Trophoblast cell (in vitro differentiated cells and primary cell): Measurements from ENCODE around the gene AK4.

Experiments used
- DNase-seq, 2 donors: peaks; one replicate each; pipeline ENCODE4 v3.0.0-alpha.2; 2016
- H2AFZ ChIP-seq: 2 replicates; pipeline ENCODE4 v1.6.1; 2013; ENCODE audit warnings: low read length, moderate library complexity, mild to moderate bottlenecking; ENCODE audit not compliant: insufficient read depth, poor library complexity
- H2AK5ac ChIP-seq: 2 replicates; pipeline ENCODE4 v1.6.1; 2013; ENCODE audit warnings: mild to moderate bottlenecking, low read length
- H2BK120ac ChIP-seq: 2 replicates; pipeline ENCODE4 v1.6.1; 2013; ENCODE audit warnings: low read length, mild to moderate bottlenecking, moderate library complexity; ENCODE audit not compliant: insufficient read depth, poor library complexity
- H2BK12ac ChIP-seq: 2 replicates; pipeline ENCODE4 v1.6.1; 2013; ENCODE audit warnings: mild to moderate bottlenecking, low read length, moderate library complexity
- H2BK5ac ChIP-seq: 2 replicates; pipeline ENCODE4 v1.6.1; 2013; ENCODE audit warnings: low read length, low read depth, moderate library complexity, mild to moderate bottlenecking; ENCODE audit not compliant: poor library complexity
- H3K14ac ChIP-seq: 2 replicates; pipeline ENCODE4 v1.6.1; 2013; ENCODE audit warnings: mild to moderate bottlenecking, low read length
- H3K18ac ChIP-seq: 2 replicates; pipeline ENCODE4 v1.6.1; 2013; ENCODE audit warnings: mild to moderate bottlenecking, low read length
- H3K23ac ChIP-seq: 2 replicates; pipeline ENCODE4 v1.6.1; 2013; ENCODE audit warnings: low read length
- H3K27ac ChIP-seq: 2 replicates; pipeline ENCODE4 v1.5.1; 2013; ENCODE audit warnings: low read depth, mild to moderate bottlenecking, inconsistent platforms, low read length, moderate library complexity
- H3K27me3 ChIP-seq: 2 replicates; pipeline ENCODE4 v1.6.1; 2013; ENCODE audit warnings: inconsistent platforms, mild to moderate bottlenecking, low read length, moderate library complexity; ENCODE audit not compliant: insufficient read depth
- H3K36me3 ChIP-seq, 2 experiments: 1 replicate in 1 of 2; 2 replicates in 1 of 2; pipeline ENCODE4 v1.6.1; 2013; ENCODE audit warnings: low read length in 2 of 2, mild to moderate bottlenecking in 2 of 2, moderate library complexity in 1 of 2; ENCODE audit not compliant: insufficient read depth in 2 of 2, control insufficient read depth in 1 of 2
- H3K4ac ChIP-seq: 2 replicates; pipeline ENCODE4 v1.6.1; 2013; ENCODE audit warnings: low read depth, mild to moderate bottlenecking, low read length, moderate library complexity
- H3K4me1 ChIP-seq, 2 experiments: 1 replicate in 1 of 2; 2 replicates in 1 of 2; pipeline ENCODE4 v1.6.1; 2013; ENCODE audit warnings: low read length in 2 of 2, mild to moderate bottlenecking in 2 of 2, moderate library complexity in 1 of 2; ENCODE audit not compliant: insufficient read depth in 2 of 2, control insufficient read depth in 1 of 2
- H3K4me2 ChIP-seq: 2 replicates; pipeline ENCODE4 v1.6.1; 2013; ENCODE audit warnings: inconsistent platforms, mild to moderate bottlenecking, low read length, moderate library complexity
- H3K4me3 ChIP-seq: 2 replicates; pipeline ENCODE4 v1.5.1; 2013; ENCODE audit warnings: mild to moderate bottlenecking, low read depth, low read length, inconsistent platforms
- H3K79me1 ChIP-seq: one replicate; pipeline ENCODE4 v1.6.1; 2013; ENCODE audit warnings: low read length
- H3K79me2 ChIP-seq: 2 replicates; pipeline ENCODE4 v1.6.1; 2013; ENCODE audit warnings: low read length, mild to moderate bottlenecking; ENCODE audit not compliant: control insufficient read depth, insufficient read depth, poor library complexity
- H3K9ac ChIP-seq: 2 replicates; pipeline ENCODE4 v1.6.1; 2013; ENCODE audit warnings: mild to moderate bottlenecking, low read length
- H3K9me3 ChIP-seq: 2 replicates; pipeline ENCODE4 v1.6.1; 2013; ENCODE audit warnings: low read depth, mild to moderate bottlenecking, control low read depth, inconsistent platforms, low read length; ENCODE audit not compliant: insufficient read depth
- H4K12ac ChIP-seq: 2 replicates; pipeline ENCODE4 v1.6.1; 2013; ENCODE audit warnings: low read depth, mild to moderate bottlenecking, low read length, moderate library complexity
- H4K8ac ChIP-seq: 2 replicates; pipeline ENCODE4 v1.6.1; 2013; ENCODE audit warnings: low read depth, mild to moderate bottlenecking, low read length, moderate library complexity
- H4K91ac ChIP-seq: one replicate; pipeline ENCODE4 v1.6.1; 2013; ENCODE audit warnings: low read depth, mild to moderate bottlenecking, low read length, moderate library complexity
- WGBS: extraction: QIAGEN DNeasy Blood & Tissue Kit; methylation state at CpG from one replicate; pipeline ENCODE4 v1.1.7; 2013; ENCODE audit warnings: missing lambda C conversion rate; ENCODE audit not compliant: insufficient read length, insufficient coverage; ENCODE audit errors: extremely low coverage; 5-methylcytosine and 5-hydroxymethylcytosine counted together

Gene AK4

DNA sequence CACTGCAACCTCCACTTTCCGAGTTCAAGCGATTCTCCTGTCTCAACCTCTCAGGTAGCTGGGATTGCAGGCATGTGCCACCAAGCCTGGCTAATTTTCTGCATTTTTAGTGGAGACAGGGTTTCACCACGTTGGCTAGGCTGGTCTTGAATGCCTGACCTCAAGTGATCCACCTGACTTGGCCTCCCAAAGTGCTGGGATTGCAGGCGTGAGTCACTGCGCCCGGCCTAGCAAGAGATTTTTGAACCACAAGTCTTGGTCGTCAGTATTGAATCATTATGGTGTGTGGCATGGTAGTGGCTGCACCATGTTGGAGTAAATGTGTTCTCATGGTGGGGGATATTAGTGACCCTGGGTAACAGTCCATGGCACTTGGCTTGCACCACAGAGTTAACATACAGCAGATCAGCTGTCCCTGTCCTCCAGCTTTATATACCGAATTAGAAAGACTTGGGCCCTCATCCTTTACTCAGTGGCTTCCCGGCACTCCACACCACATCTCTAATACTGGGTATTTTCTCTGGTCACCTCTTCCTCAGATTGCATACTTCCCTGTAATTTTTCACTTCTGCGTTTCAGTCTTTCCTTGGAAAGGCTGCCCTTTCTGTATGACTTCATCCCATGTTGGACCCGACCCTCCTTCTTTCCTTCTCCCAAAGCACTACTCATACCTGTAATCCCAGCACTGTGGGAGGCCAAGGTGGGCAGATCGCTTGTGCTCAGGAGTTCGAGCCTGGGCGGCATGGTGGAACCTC, 25.1 kb downstream of the AK4 start:
- WGBS: no CpG with 5 or more reads among the region's 14 CpGs
- H3K23ac ChIP-seq: no peak overlapping the region
- no peak overlapping the region for H3K4ac ChIP-seq
- H3K36me3 ChIP-seq: no peaks in the 10 kb centered on the region
- no peak overlapping the region for H4K91ac ChIP-seq
- no peak overlapping the region for H2BK12ac ChIP-seq
- no peak overlapping the region for H2AFZ ChIP-seq
- no peak overlapping the region for H4K12ac ChIP-seq
- H2BK5ac ChIP-seq: no peak overlapping the region
- no peaks in the 10 kb centered on the region for H3K79me2 ChIP-seq
- H2BK120ac ChIP-seq: no peak overlapping the region
- H3K27me3 ChIP-seq: no peaks in the 10 kb centered on the region
- H3K9me3 ChIP-seq: no peaks in the 10 kb centered on the region
- H3K4me3 ChIP-seq: no peak overlapping the region
- no peak overlapping the region for H3K27ac ChIP-seq
- H3K4me1 ChIP-seq: peaks cover 8 to 15% of the 10 kb centered on the region in 2 experiments
- no peak overlapping the region for H3K14ac ChIP-seq
- H4K8ac ChIP-seq: no peak overlapping the region
- H3K79me1 ChIP-seq: peaks cover under 1% of the 10 kb centered on the region
- no peak overlapping the region for H2AK5ac ChIP-seq
- H3K4me2 ChIP-seq: no peak overlapping the region
- no peak for DNase-seq
- no peak overlapping the region for H3K9ac ChIP-seq
- H3K18ac ChIP-seq: no peak overlapping the region

DNA sequence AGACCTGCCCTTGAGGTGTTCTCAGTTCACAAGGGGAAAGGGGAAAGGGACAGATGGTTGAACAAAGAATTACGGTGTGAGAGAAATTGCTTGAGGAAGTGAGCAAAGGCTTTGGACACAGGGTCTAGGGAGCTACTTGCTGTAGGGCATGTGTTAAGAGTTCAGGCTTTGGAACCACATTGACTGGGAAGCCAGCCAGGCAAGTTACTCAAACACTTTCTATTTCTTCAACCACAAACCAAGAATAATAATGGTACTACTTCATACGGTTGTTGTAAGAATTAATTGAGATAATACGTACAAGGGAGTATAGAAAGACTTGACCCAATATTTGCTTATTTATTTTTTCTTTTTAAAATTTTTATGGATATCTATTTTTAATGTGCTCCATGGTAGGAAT, 26.6 kb downstream of the AK4 start:
- H3K27me3 ChIP-seq: no peaks in the 10 kb centered on the region
- H2AK5ac ChIP-seq: no peak overlapping the region
- H2BK5ac ChIP-seq: no peak overlapping the region
- no peaks in the 10 kb centered on the region for H3K36me3 ChIP-seq
- H3K4me2 ChIP-seq: no peak overlapping the region
- H4K91ac ChIP-seq: no peak overlapping the region
- WGBS: no CpG with 5 or more reads among the region's 3 CpGs
- no peaks in the 10 kb centered on the region for H3K79me2 ChIP-seq
- H2BK120ac ChIP-seq: no peak overlapping the region
- H4K8ac ChIP-seq: no peak overlapping the region
- H3K79me1 ChIP-seq: peaks cover 2% of the 10 kb centered on the region
- H3K4me3 ChIP-seq: no peak overlapping the region
- peak in 1 of 2 donors; percentile 8 for DNase-seq
- no peak overlapping the region for H3K14ac ChIP-seq
- H3K9ac ChIP-seq: no peak overlapping the region
- H3K4ac ChIP-seq: no peak overlapping the region
- H3K4me1 ChIP-seq: peaks cover 8 to 17% of the 10 kb centered on the region in 2 experiments
- H4K12ac ChIP-seq: no peak overlapping the region
- no peak overlapping the region for H2AFZ ChIP-seq
- H2BK12ac ChIP-seq: no peak overlapping the region
- H3K18ac ChIP-seq: no peak overlapping the region
- H3K9me3 ChIP-seq: no peaks in the 10 kb centered on the region
- no peak overlapping the region for H3K23ac ChIP-seq
- H3K27ac ChIP-seq: no peak overlapping the region

GRCh38 chr1:65175171-65176055, 27.4 kb downstream of the AK4 start:
- Histone ChIP-seq H2AFZ (no peak overlapping the region), H3K9me3 (no peaks in the 10 kb centered on the region), H3K36me3 (no peaks in the 10 kb centered on the region), H2AK5ac (peak overlapping the region; percentile 9), H3K27ac (no peak overlapping the region), H4K12ac (no peak overlapping the region), H2BK12ac (no peak overlapping the region), H4K91ac (no peak overlapping the region), H3K18ac (no peak overlapping the region), H3K27me3 (no peaks in the 10 kb centered on the region), H3K4me2 (no peak overlapping the region), H3K9ac (no peak overlapping the region), H3K23ac (no peak overlapping the region), H3K79me1 (peaks cover 2% of the 10 kb centered on the region), H3K4me3 (no peak overlapping the region), H3K4me1 (peaks cover 6 to 14% of the 10 kb centered on the region in 2 experiments), H3K79me2 (no peaks in the 10 kb centered on the region), H3K4ac (no peak overlapping the region), H2BK120ac (no peak overlapping the region), H2BK5ac (no peak overlapping the region), H3K14ac (no peak overlapping the region), H4K8ac (no peak overlapping the region)
- no peak for DNase-seq
- no CpG with 5 or more reads among the region's 13 CpGs for WGBS

DNA sequence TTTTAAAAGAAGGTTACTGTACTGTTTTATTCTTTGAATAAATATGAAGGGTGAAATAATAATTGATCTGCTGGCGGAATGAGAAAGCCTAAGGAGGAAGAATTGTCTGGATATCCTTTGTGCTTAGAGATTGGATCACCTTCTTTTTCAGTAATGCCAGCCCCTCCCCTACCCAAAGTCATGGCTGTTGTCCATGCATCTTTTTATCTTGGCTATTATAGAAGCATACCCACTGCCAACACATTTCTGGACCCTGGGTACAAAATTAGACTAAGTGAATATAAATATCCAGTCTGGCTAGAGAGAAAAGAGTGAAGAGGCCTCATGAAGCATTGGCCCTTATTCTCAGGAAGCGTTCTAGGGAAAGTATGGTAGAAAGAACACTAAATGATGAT, 28.1 kb downstream of the AK4 start:
- no peak overlapping the region for H2BK120ac ChIP-seq
- no peak overlapping the region for H3K4ac ChIP-seq
- H4K8ac ChIP-seq: no peak overlapping the region
- no peaks in the 10 kb centered on the region for H3K79me2 ChIP-seq
- no peak overlapping the region for H2AK5ac ChIP-seq
- H3K4me1 ChIP-seq: peaks cover 5 to 13% of the 10 kb centered on the region in 2 experiments
- no peak overlapping the region for H3K27ac ChIP-seq
- H2BK5ac ChIP-seq: no peak overlapping the region
- no peak overlapping the region for H3K23ac ChIP-seq
- H3K27me3 ChIP-seq: no peaks in the 10 kb centered on the region
- no peak overlapping the region for H3K14ac ChIP-seq
- no peaks in the 10 kb centered on the region for H3K9me3 ChIP-seq
- no peaks in the 10 kb centered on the region for H3K36me3 ChIP-seq
- H2AFZ ChIP-seq: no peak overlapping the region
- no peak overlapping the region for H3K18ac ChIP-seq
- no peak overlapping the region for H4K12ac ChIP-seq
- no peak overlapping the region for H3K4me3 ChIP-seq
- no peak overlapping the region for H2BK12ac ChIP-seq
- H3K79me1 ChIP-seq: peaks cover 2% of the 10 kb centered on the region
- H3K4me2 ChIP-seq: no peak overlapping the region
- no peak overlapping the region for H4K91ac ChIP-seq
- no CpG with 5 or more reads among the region's 2 CpGs for WGBS
- H3K9ac ChIP-seq: no peak overlapping the region
- DNase-seq: no peak
